NCI-H2171 (cell line): ENCODE measurements around the gene PCDHB10.
A peak's percentile ranks its signal among the peaks of the same experiment; 100 is the strongest.
"Not testable (repeated sequence)": the region's sequence is repeated elsewhere in the genome, so short reads cannot be mapped to it uniquely, and the experiment has no call there.

Source experiments
- DNase-seq: peaks from one replicate; lab custom pipeline; 2025; lab: John Stamatoyannopoulos, UW

Gene PCDHB10

GRCh38 chr5:141188682-141189081, 3.5 kb upstream of the PCDHB10 start:
- not testable (repeated sequence) for DNase-seq

- DNase-seq = not testable (repeated sequence)
Observed at GRCh38 chr5:141189131-141189530, 3.0 kb upstream of the PCDHB10 start.

GRCh38 chr5:141194332-141194731, 2.2 kb downstream of the PCDHB10 start:
- DNase-seq = not testable (repeated sequence)

- no peak for DNase-seq
Observed at GRCh38 chr5:141196363-141196762, 4.2 kb downstream of the PCDHB10 start.

- DNase-seq = no peak
Observed at GRCh38 chr5:141199359-141200235, 7.4 kb downstream of the PCDHB10 start, which contains the start of gene PCDHB11. TSS of gene PCDHB11 (plus strand) at chr5:141199627. CDS start at chr5:141199775, 148 bp downstream.

GRCh38 chr5:141201126-141201525, 9.0 kb downstream of the PCDHB10 start:
- not testable (repeated sequence) for DNase-seq

GRCh38 chr5:141201646-141202045, 9.5 kb downstream of the PCDHB10 start:
- DNase-seq = not testable (repeated sequence)

GRCh38 chr5:141208478-141208877, 16.3 kb downstream of the PCDHB10 start, which contains the start of gene PCDHB12:
TSS of gene PCDHB12 (plus strand) at chr5:141208719. CDS start at chr5:141208908, 189 bp downstream.
- no peak for DNase-seq

GRCh38 chr5:141210281-141210680, 18.1 kb downstream of the PCDHB10 start:
- DNase-seq = not testable (repeated sequence)

- DNase-seq = not testable (repeated sequence)
Observed at GRCh38 chr5:141210849-141211248, 18.7 kb downstream of the PCDHB10 start.

GRCh38 chr5:141213656-141214339, 21.6 kb downstream of the PCDHB10 start, which contains the start of gene PCDHB13:
TSS of gene PCDHB13 (plus strand) at chr5:141213919. CDS start at chr5:141214124, 205 bp downstream.
- DNase-seq = not testable (repeated sequence)

- not testable (repeated sequence) for DNase-seq
Observed at GRCh38 chr5:141214583-141214982, 22.4 kb downstream of the PCDHB10 start.

- not testable (repeated sequence) for DNase-seq
Observed at GRCh38 chr5:141215504-141215903, 23.4 kb downstream of the PCDHB10 start.

- DNase-seq = not testable (repeated sequence)
Observed at GRCh38 chr5:141216035-141216434, 23.9 kb downstream of the PCDHB10 start.

GRCh38 chr5:141223112-141223783, 31.1 kb downstream of the PCDHB10 start, which contains the start of gene PCDHB14:
TSS of gene PCDHB14 (plus strand) at chr5:141223343. CDS start at chr5:141223506, 163 bp downstream.
- peak; percentile 6 for DNase-seq

- DNase-seq = not testable (repeated sequence)
Observed at GRCh38 chr5:141224844-141225243, 32.7 kb downstream of the PCDHB10 start.

- DNase-seq = not testable (repeated sequence)
Observed at GRCh38 chr5:141225421-141225820, 33.3 kb downstream of the PCDHB10 start.

GRCh38 chr5:141234109-141234667, 42.0 kb downstream of the PCDHB10 start:
- no peak for DNase-seq

- DNase-seq = not testable (repeated sequence)
Observed at GRCh38 chr5:141235922-141236321, 43.8 kb downstream of the PCDHB10 start.

GRCh38 chr5:141236516-141237313, 44.6 kb downstream of the PCDHB10 start:
- DNase-seq = no peak

- no peak for DNase-seq
Observed at GRCh38 chr5:141241496-141241895, 49.3 kb downstream of the PCDHB10 start.
